ENCODE data around the gene TOP3B. TPM values are rescaled to one million over a fixed set of nuclear protein-coding genes. Genes with fewer than 3 reads are reported as not detected.

Gene TOP3B
- total RNA-seq, 1 donor from 2014 or later: 53.9 TPM

DNA sequence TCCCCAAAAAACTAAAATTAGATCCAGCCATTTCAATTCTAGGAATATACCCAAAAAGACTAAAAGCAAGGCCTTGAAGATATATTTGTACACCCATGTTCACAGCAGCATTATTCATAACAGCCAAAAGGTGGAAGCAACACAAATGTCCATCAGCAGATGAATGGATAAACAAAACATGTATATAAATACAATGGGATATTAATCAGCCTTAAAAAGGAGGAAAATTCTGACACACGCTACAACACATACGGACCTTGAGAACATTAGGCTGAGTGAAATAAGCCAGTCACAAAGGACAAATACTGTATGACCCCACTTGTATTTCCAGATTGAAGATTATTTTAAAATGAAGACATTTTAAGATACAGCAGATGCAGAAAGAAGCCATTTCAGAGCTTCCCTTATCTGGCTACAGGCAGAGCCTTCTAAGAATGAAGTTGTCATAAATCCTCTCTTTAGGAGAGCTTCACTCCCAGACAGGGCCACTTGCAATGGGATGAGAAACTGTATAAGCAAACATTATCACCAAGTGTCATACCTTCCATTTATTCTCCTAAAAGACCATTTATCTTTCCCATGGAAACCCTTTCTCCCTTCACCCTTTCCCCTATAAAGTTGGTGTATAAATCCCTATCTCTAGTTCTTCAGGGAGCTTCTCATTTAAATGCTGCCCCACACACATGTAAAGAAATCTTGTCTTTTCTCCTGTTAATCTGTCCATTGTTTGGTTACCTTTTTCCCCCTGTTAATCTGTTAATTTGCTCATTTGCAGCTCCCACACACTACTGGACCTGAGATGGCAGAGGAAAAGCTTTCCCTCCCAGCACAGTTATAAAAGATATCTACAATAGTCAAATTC is 19.3 kb upstream of the TOP3B start:
- no peak for DNase-seq (ENCODE audit: low spot score)
- no peak overlapping the region for H3K4me3 ChIP-seq
- H3K27ac ChIP-seq: no peak overlapping the region
- Mint-ChIP-seq H3K27ac (no peak overlapping the region), H3K27me3 (ENCODE audit: insufficient read depth, low read depth) (peaks cover 2% of the 10 kb centered on the region), H3K4me1 (no peaks in the 10 kb centered on the region), H3K36me3 (no peaks in the 10 kb centered on the region), H3K9me3 (no peaks in the 10 kb centered on the region), H3K4me3 (no peak overlapping the region)
- no peaks in the 10 kb centered on the region for H3F3A ChIP-seq (ENCODE audit: low read depth)
- H3K27me3 ChIP-seq: peaks cover 99% of the 10 kb centered on the region
- no peaks in the 10 kb centered on the region for H3K4me1 ChIP-seq
- H3K4me2 ChIP-seq: no peak overlapping the region
- H3K9me3 ChIP-seq (ENCODE audit: low read depth): no peaks in the 10 kb centered on the region
- no peaks in the 10 kb centered on the region for H4K20me1 ChIP-seq (ENCODE audit: low read depth)
- H3K36me3 ChIP-seq: no peaks in the 10 kb centered on the region
- TF ChIP-seq EZH2phosphoT487 (IDR thresholded peaks at IDR 0.05) (no peak), CTCF (IDR thresholded peaks at IDR 0.05) (no peak), EZH2 (IDR thresholded peaks at IDR 0.05) (no peak)
- no peak overlapping the region for H2AFZ ChIP-seq (replicated peaks)
- no peak overlapping the region for H3K9ac ChIP-seq
- no peaks in the 10 kb centered on the region for H3K79me2 ChIP-seq (ENCODE audit: low read depth)

GRCh38 chr22:21998595-21999247 is 16.1 kb upstream of the TOP3B start:
- Mint-ChIP-seq H3K4me3 (no peak overlapping the region), H3K4me1 (no peaks in the 10 kb centered on the region), H3K27ac (no peak overlapping the region), H3K27me3 (ENCODE audit: insufficient read depth, low read depth) (peaks cover 4% of the 10 kb centered on the region), H3K36me3 (no peaks in the 10 kb centered on the region), H3K9me3 (no peaks in the 10 kb centered on the region)
- no peaks in the 10 kb centered on the region for H3K36me3 ChIP-seq
- no peaks in the 10 kb centered on the region for H3F3A ChIP-seq (ENCODE audit: low read depth)
- no peak for TF ChIP-seq EZH2phosphoT487 (IDR thresholded peaks at IDR 0.05)
- no peak for TF ChIP-seq EZH2 (IDR thresholded peaks at IDR 0.05)
- TF ChIP-seq CTCF (IDR thresholded peaks at IDR 0.05): no peak
- H3K4me1 ChIP-seq: no peaks in the 10 kb centered on the region
- no peaks in the 10 kb centered on the region for H3K79me2 ChIP-seq (ENCODE audit: low read depth)
- H3K4me2 ChIP-seq: no peak overlapping the region
- no peak overlapping the region for H3K9ac ChIP-seq
- DNase-seq (ENCODE audit: low spot score): no peak
- no peak overlapping the region for H3K4me3 ChIP-seq
- no peaks in the 10 kb centered on the region for H3K9me3 ChIP-seq (ENCODE audit: low read depth)
- H4K20me1 ChIP-seq (ENCODE audit: low read depth): no peaks in the 10 kb centered on the region
- no peak overlapping the region for H2AFZ ChIP-seq (replicated peaks)
- no peak overlapping the region for H3K27ac ChIP-seq
- peaks cover 99% of the 10 kb centered on the region for H3K27me3 ChIP-seq

- no peaks in the 10 kb centered on the region for H3K36me3 Mint-ChIP-seq
- peaks cover 2% of the 10 kb centered on the region for H3K27me3 Mint-ChIP-seq (ENCODE audit: insufficient read depth, low read depth)
- Histone ChIP-seq H2AFZ (replicated peaks) (no peak overlapping the region), H3K4me1 (no peaks in the 10 kb centered on the region), H3F3A (ENCODE audit: low read depth) (no peaks in the 10 kb centered on the region), H3K79me2 (ENCODE audit: low read depth) (no peaks in the 10 kb centered on the region), H3K4me2 (no peak overlapping the region), H3K36me3 (no peaks in the 10 kb centered on the region), H3K4me3 (no peak overlapping the region), H3K9me3 (ENCODE audit: low read depth) (no peaks in the 10 kb centered on the region), H3K27me3 (peaks cover 99% of the 10 kb centered on the region), H3K27ac (no peak overlapping the region), H3K9ac (no peak overlapping the region), H4K20me1 (ENCODE audit: low read depth) (no peaks in the 10 kb centered on the region)
- H3K4me1 Mint-ChIP-seq: no peaks in the 10 kb centered on the region
- DNase-seq (ENCODE audit: low spot score): no peak
- no peak overlapping the region for H3K27ac Mint-ChIP-seq
- no peak overlapping the region for H3K4me3 Mint-ChIP-seq
- TF ChIP-seq CTCF (IDR thresholded peaks at IDR 0.05) (no peak), EZH2 (IDR thresholded peaks at IDR 0.05) (no peak), EZH2phosphoT487 (IDR thresholded peaks at IDR 0.05) (no peak)
- H3K9me3 Mint-ChIP-seq: no peaks in the 10 kb centered on the region
Measured at GRCh38 chr22:21996175-21996720, 13.7 kb upstream of the TOP3B start.

All from neural progenitor cell (in vitro differentiated cells).